LNCAP (cell line): Measurements from ENCODE around the gene SLC9B2.

ENCODE experiments used
- CTCF ChIP-seq: fragments of 450-650 bp; IDR thresholded peaks from 2 replicates; pipeline ENCODE4 v1.5.1; 2017; ENCODE audit warnings: mild to moderate bottlenecking

The SLC9B2 gene

GRCh38 chr4:102981005-102981404 lies 95.6 kb downstream of the SLC9B2 start:
- no peak for TF ChIP-seq CTCF
